ENCODE data around the gene NFKB2.

The NFKB2 gene

GRCh38 chr10:102394801-102395399 is 605 bp upstream of the NFKB2 start:
- DNase-seq (ENCODE audit: low spot score): peak; percentile 44

- no peak for DNase-seq (ENCODE audit: low spot score)
These were observed 779 bp downstream of the NFKB2 start for GRCh38 chr10:102396317-102396650.

- DNase-seq (ENCODE audit: low spot score): no peak
These were observed 1.2 kb downstream of the NFKB2 start for GRCh38 chr10:102396730-102397151.

GRCh38 chr10:102397222-102398171 is 2.0 kb downstream of the NFKB2 start:
- DNase-seq (ENCODE audit: low spot score): no peak

GRCh38 chr10:102398172-102399020 is 2.9 kb downstream of the NFKB2 start:
- no peak for DNase-seq (ENCODE audit: low spot score)

GRCh38 chr10:102399217-102400021 is 3.9 kb downstream of the NFKB2 start:
- DNase-seq (ENCODE audit: low spot score): peak; percentile 94

- DNase-seq (ENCODE audit: low spot score): no peak
These were observed 4.6 kb downstream of the NFKB2 start for GRCh38 chr10:102400076-102400475.

- DNase-seq (ENCODE audit: low spot score): no peak
These were observed 5.3 kb downstream of the NFKB2 start for GRCh38 chr10:102400598-102401341.

- no peak for DNase-seq (ENCODE audit: low spot score)
These were observed 5.8 kb downstream of the NFKB2 start for GRCh38 chr10:102401342-102401654.

- no peak for DNase-seq (ENCODE audit: low spot score)
These were observed 6.4 kb downstream of the NFKB2 start for GRCh38 chr10:102401735-102402511.

- no peak for DNase-seq (ENCODE audit: low spot score)
These were observed 7.0 kb downstream of the NFKB2 start for GRCh38 chr10:102402512-102402896.

GRCh38 chr10:102403115-102403514 is 7.6 kb downstream of the NFKB2 start:
- DNase-seq (ENCODE audit: low spot score): no peak

GRCh38 chr10:102404361-102405107 is 9.0 kb downstream of the NFKB2 start:
- DNase-seq (ENCODE audit: low spot score): no peak

- no peak for DNase-seq (ENCODE audit: low spot score)
These were observed 9.6 kb downstream of the NFKB2 start for GRCh38 chr10:102405108-102405571.

- no peak for DNase-seq (ENCODE audit: low spot score)
These were observed 10.1 kb downstream of the NFKB2 start for GRCh38 chr10:102405632-102406031.

GRCh38 chr10:102406815-102407214 is 11.3 kb downstream of the NFKB2 start:
- no peak for DNase-seq (ENCODE audit: low spot score)

GRCh38 chr10:102407425-102408130 is 12.1 kb downstream of the NFKB2 start:
- DNase-seq (ENCODE audit: low spot score): no peak

GRCh38 chr10:102408131-102408727 is 12.7 kb downstream of the NFKB2 start:
- DNase-seq (ENCODE audit: low spot score): no peak
